Heart right ventricle (tissue), 16 donors: ENCODE measurements around the gene FUT8. TPM values are rescaled to one million over a fixed set of nuclear protein-coding genes. Genes with fewer than 3 reads are reported as not detected.

ENCODE experiments used
- ATAC-seq, 8 donors: fragments of 200-7000 bp; cut with Tn5 transposase; one replicate each; pipeline ENCODE4 v1.9.1; 2020; ENCODE audit warnings: mild to moderate bottlenecking in 8 of 8, moderate library complexity in 8 of 8, moderate number of reproducible peaks in 1 of 8
- DNase-seq, 2 donors: peaks; one replicate each; pipeline ENCODE4 v3.0.0-alpha.2; 2020
- H3K27ac ChIP-seq, 10 donors: fragments of 200-600 bp; sonication (generic) in 2 of 10; one replicate each; pipeline versions ENCODE4 v1.5.0 to v1.8.0; 2020 to 2022; ENCODE audit warnings: mild to moderate bottlenecking in 3 of 10
- H3K27me3 ChIP-seq, 7 donors: fragments of 200-600 bp; one replicate each; pipeline ENCODE4 v1.8.0; 2021 to 2022; ENCODE audit warnings: mild to moderate bottlenecking in 2 of 7
- H3K36me3 ChIP-seq, 9 donors: fragments of 200-600 bp; sonication (generic) in 1 of 9; one replicate each; pipeline versions ENCODE4 v1.5.0 to v1.8.0; 2020 to 2022; ENCODE audit warnings: mild to moderate bottlenecking in 2 of 9
- H3K4me1 ChIP-seq, 9 donors: fragments of 200-600 bp; sonication (generic) in 1 of 9; one replicate each; pipeline versions ENCODE4 v1.5.0 to v1.8.0; 2020 to 2022; ENCODE audit warnings: mild to moderate bottlenecking in 4 of 9
- H3K4me3 ChIP-seq, 10 donors: fragments of 200-600 bp; sonication (generic) in 2 of 10; one replicate each; pipeline versions ENCODE4 v1.5.0 to v1.8.0; 2020 to 2022; ENCODE audit warnings: mild to moderate bottlenecking in 7 of 10, moderate library complexity in 2 of 10
- H3K9me3 ChIP-seq, 11 donors: fragments of 200-600 bp in 10 of 11; sonication (generic) in 2 of 11; one replicate each; pipeline versions ENCODE4 v1.5.0 to v1.8.0; 2013 to 2022; ENCODE audit warnings: mild to moderate bottlenecking in 2 of 11, control low read depth in 1 of 11, moderate library complexity in 1 of 11
- CTCF ChIP-seq, 9 donors: fragments of 200-600 bp; sonication (generic) in 2 of 9; IDR thresholded peaks; one replicate each; pipeline versions ENCODE4 v1.5.0 to v1.8.0; 2021 to 2022; ENCODE audit warnings: antibody characterized with exemption in 9 of 9, mild to moderate bottlenecking in 5 of 9, moderate library complexity in 1 of 9
- WGBS, 2 donors: extraction: QIAGEN DNeasy Blood & Tissue Kit; methylation state at CpG; one replicate each; pipeline ENCODE4 v1.1.7; 2013; ENCODE audit warnings: inconsistent platforms in 1 of 2; 5-methylcytosine and 5-hydroxymethylcytosine counted together
- intact Hi-C, 10 donors: fragments of 100-400 bp; cut with DNase I; formaldehyde crosslinking; loops; one replicate each; pipeline versions ENCODE4 v1.11.1 to v1.14.2; 2022
- polyA plus RNA-seq, 2 donors: library from polyadenylated mRNA; stranded (reverse); fragments of 200-250 nt; gene quantifications; one replicate each; pipeline ENCODE4 v1.2.3, GENCODE V29; 2013
- total RNA-seq, 10 donors: library from RNA; stranded (reverse); fragmentation: NEBNext Ultra II Directional in 3 of 10; extraction: Animal tissue kit (Norgen Biotek cat#: 25700) in 3 of 10; gene quantifications; one replicate each; pipeline versions ENCODE4 v1.2.1 to v1.2.4, GENCODE V29; 2021 to 2023
- donor health status: Arrhythmogenic right ventricular cardiomyopathy.
- donor health status: ischemic (EF 13 %, LVEDD 7.1; RV severe dilation, severe dysfunction).
- donor health status: healthy with polysubstance abuse.
- donor health status: DM: no; HTN: yes; CAD: no.
- donor health status: DM: no; HTN: no; CAD: no.
- donor health status: ischemic (EF 25% LVEDD 6.9; RV normal size, moderate dysfunction).
- donor health status: ischemic (EF 25% LVEDD 5.7; RV mildly dilated, moderate dysfunction).
- donor health status: healthy.
- donor health status: DM: yes; HTN: yes; CAD: no.
- donor health status: Ischemic cardiomyopathy.
- donor health status: ischemic (EF 35%, LVEDD 5.7; RV mildly dilated, moderate dysfunction).
- donor health status: nonischemic (EF 11% LVEDD 7.7; RV severe dilation, severe dysfunction).
- donor health status: DM: yes; HTN: yes; CAD: no.
- donor health status: PGD.
- donor health status: ischemic (EF 29% LVEDD 5.4; RV normal size, mild dysfunction).
- donor health status: nonischemic (EF 23%, LVEDD 6.1; RV moderate dilation, normal function).

The FUT8 gene
- total and polyA plus RNA-seq, 12 donors, result 2.9 to 16.1 (median 9.9) TPM

- no peak for TF ChIP-seq CTCF (IDR thresholded peaks at IDR 0.05)
Observed at GRCh38 chr14:65618996-65619395, 206.5 kb downstream of the FUT8 start.

GRCh38 chr14:65620195-65620594, 207.7 kb downstream of the FUT8 start:
- no peak for DNase-seq

More at GRCh38 chr14:65618996-65619395, 206.5 kb downstream of the FUT8 start:
- H3K4me1 ChIP-seq, result no peaks in the 10 kb centered on the region
- no peak overlapping the region for H3K27ac ChIP-seq
- ATAC-seq, result no peak
- 92 to 94% methylated on average over 3 of the region's 3 CpGs for WGBS, 2 donors
- no peaks in the 10 kb centered on the region for H3K27me3 ChIP-seq
- no peaks in the 10 kb centered on the region for H3K9me3 ChIP-seq
- no peak overlapping the region for H3K4me3 ChIP-seq
- intact Hi-C loops, result no loop called here
- peaks cover 0 to 20% (median 0%) of the 10 kb centered on the region in 9 donors for H3K36me3 ChIP-seq
- DNase-seq, result no peak

GRCh38 chr14:65622703-65623102, 210.2 kb downstream of the FUT8 start:
- Histone ChIP-seq H3K9me3 (no peaks in the 10 kb centered on the region), H3K27ac (no peak overlapping the region), H3K27me3 (no peaks in the 10 kb centered on the region), H3K36me3 (peaks cover 0 to 4% (median 0%) of the 10 kb centered on the region in 9 donors), H3K4me1 (peaks cover 0 to 6% (median 0%) of the 10 kb centered on the region in 9 donors), H3K4me3 (no peak overlapping the region)
- no peak for TF ChIP-seq CTCF (IDR thresholded peaks at IDR 0.05)
- ATAC-seq (no peak), DNase-seq (no peak)
- WGBS, 2 donors, result 90 to 92% methylated on average over 5 of the region's 5 CpGs
- intact Hi-C loops, result no loop called here

More at GRCh38 chr14:65620195-65620594, 207.7 kb downstream of the FUT8 start:
- Histone ChIP-seq H3K4me1 (no peaks in the 10 kb centered on the region), H3K4me3 (no peak overlapping the region), H3K9me3 (no peaks in the 10 kb centered on the region), H3K27me3 (no peaks in the 10 kb centered on the region), H3K27ac (no peak overlapping the region), H3K36me3 (peaks cover 0 to 20% (median 0%) of the 10 kb centered on the region in 9 donors)
- ATAC-seq, result no peak
- intact Hi-C loops, result no loop called here
- TF ChIP-seq CTCF (IDR thresholded peaks at IDR 0.05), result no peak

- 95 to 98% methylated on average over 1 of the region's 1 CpG for WGBS, 2 donors
- no peak for ATAC-seq
- no peak for TF ChIP-seq CTCF (IDR thresholded peaks at IDR 0.05)
- Histone ChIP-seq H3K27ac (no peak overlapping the region), H3K36me3 (peaks cover 0 to 4% (median 0%) of the 10 kb centered on the region in 9 donors), H3K4me3 (no peak overlapping the region), H3K4me1 (peaks cover 0 to 6% (median 0%) of the 10 kb centered on the region in 9 donors), H3K9me3 (no peaks in the 10 kb centered on the region), H3K27me3 (no peaks in the 10 kb centered on the region)
- intact Hi-C loops, result no loop called here
- no peak for DNase-seq
Observed at GRCh38 chr14:65623759-65624158, 211.2 kb downstream of the FUT8 start.
